GM03348 (cell line): ENCODE data around the gene RNF40.

ENCODE experiments used
- DNase-seq: peaks from one replicate; pipeline ENCODE4 v3.0.0; 2012; ENCODE audit warnings: low spot score

Gene RNF40

DNA sequence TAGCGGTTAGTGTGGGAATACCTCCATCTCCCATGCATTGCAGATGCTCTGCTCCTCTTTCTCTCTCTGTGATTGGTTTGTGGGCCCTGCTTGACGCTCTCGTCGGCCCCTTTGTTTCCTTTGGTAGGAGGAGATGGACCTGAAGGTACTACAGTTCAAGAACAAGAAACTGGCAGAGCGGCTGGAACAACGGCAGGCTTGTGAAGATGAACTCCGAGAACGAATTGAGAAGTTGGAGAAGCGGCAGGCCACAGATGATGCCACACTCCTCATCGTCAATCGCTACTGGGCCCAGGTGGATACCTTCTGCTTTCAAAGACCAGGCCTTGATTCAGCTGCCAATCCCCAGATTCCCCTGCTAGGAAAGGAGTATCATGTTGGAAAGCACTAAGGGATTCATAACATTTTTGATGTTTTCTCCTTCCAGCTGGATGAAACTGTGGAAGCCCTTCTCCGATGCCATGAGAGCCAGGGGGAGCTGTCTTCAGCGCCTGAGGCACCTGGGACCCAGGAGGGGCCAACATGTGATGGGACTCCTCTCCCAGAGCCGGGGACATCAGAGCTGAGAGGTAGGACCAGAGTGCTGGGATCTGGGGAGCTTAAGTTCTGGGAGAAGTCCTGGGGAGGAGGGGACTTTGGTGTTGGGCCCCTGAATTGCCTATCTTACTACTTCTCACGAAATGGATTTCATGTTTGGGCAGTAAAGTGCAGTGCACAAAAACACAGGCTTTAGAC is 1.0 kb downstream of the RNF40 start:
- no peak for DNase-seq

DNA sequence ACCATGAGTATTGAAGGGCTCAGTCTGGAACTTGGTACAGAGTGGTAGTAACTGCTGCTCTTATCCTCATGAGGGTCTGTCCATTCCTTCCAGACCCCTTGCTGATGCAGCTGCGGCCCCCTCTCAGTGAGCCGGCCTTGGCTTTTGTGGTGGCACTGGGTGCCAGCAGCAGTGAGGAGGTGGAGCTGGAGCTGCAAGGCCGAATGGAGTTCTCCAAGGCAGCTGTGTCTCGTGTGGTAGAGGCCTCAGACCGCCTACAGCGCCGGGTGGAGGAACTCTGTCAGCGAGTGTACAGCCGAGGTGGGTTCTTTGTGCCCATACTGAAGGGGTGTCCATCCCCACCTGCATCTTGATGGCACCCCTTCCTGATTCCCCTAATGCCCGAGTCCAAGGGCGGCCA is 2.0 kb downstream of the RNF40 start:
- DNase-seq: no peak

DNA sequence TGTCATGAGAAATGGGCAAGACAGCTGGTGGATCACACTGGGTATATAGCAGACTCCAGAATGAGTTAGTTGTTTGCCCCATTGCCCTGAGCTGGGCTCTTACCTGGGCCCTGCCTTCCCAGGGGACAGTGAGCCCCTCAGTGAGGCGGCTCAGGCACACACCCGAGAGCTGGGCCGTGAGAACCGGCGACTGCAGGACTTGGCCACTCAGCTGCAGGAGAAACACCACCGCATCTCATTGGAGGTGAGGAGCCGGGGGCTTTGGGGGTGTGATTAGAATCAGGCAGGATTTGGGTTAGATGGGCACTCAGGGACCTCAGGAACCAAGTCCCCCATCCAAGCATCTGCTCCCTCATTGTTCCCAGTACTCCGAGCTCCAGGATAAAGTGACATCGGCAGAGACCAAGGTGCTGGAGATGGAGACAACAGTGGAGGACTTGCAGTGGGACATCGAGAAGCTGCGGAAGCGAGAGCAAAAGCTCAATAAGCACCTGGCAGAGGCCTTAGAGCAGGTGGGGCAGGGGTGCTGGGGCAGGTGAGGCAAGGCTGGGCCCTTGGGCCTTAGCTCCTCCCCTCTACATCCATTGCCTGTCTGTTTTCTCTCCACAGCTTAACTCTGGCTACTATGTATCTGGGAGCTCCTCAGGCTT is 2.8 kb downstream of the RNF40 start:
- DNase-seq: no peak

DNA sequence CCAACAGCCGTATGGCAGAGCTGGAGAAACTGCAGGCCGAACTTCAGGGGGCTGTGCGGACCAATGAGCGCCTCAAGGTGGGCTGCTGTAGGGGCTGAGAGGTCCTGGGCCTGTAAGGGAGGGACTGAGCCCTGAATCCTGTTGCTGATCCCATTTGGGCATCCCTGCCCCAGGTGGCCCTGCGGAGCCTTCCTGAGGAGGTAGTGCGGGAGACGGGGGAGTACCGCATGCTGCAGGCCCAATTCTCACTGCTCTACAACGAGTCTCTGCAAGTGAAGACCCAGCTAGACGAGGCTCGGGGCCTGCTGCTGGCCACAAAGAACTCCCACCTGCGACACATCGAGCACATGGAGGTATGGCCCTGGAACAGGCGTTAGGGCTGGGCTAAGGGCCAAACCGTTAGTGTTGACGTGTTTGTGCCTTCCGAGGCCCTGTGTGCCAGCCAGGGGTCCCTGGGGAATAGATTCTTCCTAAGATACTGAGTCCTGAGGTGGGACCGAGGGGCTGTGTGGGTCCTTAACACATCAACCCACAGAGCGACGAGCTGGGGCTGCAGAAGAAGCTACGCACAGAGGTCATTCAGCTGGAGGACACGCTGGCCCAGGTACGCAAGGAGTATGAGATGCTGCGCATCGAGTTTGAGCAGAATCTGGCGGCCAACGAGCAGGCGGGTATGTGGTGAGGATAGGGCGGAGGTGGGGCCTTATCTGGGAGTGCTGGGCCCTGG is 4.2 kb downstream of the RNF40 start:
- no peak for DNase-seq

DNA sequence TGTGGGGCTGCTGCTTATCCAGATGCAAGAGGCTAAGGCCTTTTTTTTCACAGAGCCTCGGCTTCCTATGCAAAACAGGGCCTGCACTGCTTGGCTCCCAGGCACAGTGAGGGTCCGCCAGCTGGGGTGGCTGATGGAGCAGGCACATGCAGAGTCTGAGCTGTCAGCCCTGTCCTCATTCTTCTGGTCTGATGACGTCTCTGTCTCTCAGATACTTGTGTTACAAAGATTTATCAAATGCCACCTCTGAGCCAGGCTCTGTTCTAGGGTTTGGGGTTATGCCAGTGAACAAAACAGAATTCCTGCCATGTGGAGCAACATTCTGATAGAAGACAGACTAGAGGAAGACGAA is 4.8 kb downstream of the RNF40 start:
- no peak for DNase-seq

DNA sequence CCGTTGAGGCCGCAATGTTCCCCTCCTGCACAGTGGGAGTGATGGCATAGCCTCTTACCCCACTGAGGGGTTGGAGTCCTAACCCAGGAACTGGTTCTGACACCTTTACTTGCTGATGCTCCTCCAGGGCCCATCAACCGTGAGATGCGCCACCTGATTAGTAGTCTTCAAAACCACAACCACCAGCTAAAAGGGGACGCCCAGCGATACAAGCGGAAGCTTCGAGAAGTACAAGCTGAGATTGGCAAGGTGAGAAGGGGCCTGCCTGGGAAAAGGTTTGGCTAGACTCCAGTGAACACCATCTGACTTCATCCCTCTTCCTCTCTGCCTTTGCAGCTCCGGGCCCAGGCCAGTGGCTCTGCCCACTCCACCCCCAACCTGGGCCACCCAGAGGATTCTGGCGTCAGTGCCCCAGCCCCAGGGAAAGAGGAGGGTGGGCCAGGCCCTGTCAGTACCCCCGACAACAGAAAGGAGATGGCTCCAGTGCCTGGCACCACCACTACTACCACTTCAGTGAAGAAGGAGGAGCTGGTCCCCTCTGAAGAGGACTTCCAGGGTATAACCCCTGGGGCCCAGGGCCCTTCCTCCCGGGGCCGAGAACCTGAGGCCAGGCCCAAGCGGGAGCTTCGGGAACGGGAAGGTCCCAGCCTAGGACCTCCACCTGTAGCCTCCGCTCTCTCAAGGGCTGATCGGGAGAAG is 5.8 kb downstream of the RNF40 start:
- DNase-seq: no peak

DNA sequence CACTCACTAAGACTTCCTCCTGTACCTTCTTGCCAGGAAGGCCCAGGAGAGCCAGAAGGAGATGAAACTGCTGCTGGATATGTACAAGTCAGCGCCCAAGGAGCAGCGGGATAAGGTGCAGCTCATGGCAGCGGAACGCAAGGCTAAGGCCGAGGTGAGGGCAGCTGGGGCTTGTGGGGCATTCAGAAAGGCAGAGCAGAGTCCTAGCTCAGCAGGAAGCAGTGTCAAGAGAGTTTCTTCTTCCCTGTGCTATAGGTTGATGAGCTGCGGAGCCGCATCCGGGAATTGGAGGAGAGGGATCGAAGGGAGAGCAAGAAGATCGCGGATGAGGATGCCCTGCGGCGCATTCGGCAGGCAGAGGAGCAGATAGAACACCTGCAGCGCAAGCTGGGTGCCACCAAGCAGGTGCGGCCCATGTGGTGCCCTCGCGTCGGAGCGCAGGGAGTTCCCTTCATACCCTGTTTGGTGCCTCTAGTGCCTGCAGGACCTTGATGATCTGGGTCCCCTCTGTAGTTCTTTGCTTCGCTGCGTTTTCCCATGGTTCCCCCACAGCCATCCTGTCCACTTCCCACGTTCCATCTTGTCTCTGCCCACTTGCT is 6.6 kb downstream of the RNF40 start:
- DNase-seq: no peak

DNA sequence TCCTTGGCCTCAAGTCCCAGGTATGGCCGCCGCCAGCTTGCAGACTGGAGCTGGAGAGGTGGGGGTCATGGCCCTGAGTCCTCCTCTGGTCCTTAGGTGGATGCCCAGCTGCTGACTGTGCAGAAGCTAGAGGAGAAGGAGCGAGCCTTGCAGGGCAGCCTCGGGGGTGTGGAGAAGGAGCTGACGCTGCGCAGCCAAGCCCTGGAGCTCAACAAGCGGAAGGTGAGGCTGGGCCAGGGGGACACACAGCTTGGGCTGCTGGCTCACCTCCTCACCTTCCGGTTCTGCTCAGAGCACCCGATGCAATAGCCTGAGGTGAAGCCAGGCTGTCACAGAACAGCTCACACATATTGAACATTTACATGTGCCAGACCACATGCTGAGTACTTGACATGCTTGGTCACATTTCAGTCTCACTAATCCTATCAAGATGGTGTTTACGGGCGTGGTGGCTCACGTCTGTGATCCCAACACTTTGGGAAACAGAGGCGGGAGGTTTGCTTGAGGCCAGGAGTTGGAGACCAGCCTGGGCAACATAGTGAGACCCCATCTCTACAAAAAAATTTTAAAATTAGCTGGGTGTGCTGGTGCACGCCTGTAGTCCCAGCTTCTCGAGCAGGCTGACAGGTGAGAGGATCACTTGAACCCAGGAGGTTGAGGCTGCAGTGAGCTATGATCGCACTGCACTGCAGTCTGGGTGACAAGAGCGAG is 7.4 kb downstream of the RNF40 start:
- no peak for DNase-seq

DNA sequence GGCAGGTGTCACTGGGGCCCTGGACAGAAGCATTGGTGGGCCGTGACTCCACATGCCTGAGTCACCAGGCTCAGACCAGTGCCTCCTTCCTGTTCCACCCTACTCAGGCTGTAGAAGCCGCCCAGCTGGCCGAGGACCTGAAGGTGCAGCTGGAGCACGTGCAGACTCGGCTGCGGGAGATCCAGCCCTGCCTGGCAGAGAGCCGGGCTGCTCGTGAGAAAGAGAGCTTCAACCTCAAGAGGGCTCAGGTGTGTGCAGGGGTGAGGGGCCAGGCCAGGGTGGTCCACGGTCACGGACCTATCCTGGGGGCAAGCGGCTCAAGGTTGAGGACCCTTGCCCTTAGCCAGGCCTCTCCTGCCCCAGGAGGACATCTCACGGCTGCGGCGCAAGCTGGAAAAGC is 9.6 kb downstream of the RNF40 start:
- DNase-seq: no peak

DNA sequence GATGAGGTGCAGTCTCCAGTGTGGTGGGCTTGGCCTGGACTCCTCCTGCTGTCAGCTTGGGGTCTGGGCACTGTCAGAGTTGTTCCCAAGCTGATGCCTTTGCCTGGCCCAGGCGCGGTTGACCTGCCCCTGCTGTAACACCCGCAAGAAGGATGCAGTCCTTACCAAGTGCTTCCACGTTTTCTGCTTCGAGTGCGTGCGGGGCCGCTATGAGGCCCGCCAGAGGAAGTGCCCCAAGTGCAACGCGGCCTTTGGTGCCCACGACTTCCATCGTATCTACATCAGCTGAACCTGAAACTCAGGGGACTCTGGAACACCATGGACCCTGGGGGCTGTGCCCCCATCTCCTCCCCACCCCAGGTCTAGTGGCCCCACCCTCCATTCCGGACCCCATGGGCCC is 11.7 kb downstream of the RNF40 start:
- DNase-seq: no peak

DNA sequence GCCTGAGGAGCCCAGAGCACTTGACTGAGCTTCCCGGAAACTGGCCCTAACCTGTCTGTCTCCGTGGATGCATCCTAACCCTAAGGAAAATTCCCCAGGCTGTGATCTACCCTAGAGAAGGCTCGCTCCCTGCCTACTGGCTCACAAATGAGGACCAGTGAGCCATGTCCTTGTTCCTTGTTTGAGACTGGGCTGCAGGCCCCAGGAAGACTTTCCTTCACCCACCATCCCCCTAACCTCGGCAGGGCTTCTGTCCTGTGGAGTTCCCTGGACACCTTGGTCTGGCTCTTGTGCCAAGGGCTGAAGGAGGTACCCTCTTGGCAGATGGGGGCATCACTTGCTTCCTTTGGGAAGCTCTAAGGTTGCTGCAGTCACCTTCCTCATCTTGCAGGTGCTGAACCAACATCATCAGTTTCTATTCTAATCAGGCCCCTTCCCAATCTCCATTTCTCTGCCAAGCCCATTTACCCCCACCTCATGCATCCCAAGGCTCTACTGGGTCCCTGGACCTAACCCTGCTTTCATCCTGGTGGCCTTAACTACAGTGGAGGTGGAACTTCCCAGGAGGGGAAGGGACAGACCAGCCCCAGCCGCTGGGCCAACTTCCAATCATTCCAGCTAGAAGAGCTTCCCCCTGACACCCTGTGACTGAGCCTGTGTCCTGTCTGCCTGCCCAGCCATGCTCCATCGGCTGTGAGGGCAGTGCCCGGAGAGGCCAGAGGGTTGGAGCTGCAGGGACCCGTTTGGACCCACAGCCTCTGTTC is 12.4 kb downstream of the RNF40 start:
- DNase-seq: peak; percentile 24

DNA sequence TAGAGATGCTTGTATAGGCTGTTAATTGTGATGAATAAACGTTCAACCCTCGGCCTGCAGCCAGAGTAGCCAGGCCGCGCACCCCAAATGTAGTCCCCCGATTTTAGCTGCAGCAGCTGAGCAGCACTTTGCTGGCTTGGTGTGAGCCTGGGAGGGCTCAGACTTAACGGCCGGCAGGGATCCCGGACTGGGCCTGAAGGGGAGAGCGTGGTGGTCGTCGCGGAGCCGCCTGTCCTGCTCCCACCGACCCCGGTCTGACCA is 12.9 kb downstream of the RNF40 start:
- no peak for DNase-seq

DNA sequence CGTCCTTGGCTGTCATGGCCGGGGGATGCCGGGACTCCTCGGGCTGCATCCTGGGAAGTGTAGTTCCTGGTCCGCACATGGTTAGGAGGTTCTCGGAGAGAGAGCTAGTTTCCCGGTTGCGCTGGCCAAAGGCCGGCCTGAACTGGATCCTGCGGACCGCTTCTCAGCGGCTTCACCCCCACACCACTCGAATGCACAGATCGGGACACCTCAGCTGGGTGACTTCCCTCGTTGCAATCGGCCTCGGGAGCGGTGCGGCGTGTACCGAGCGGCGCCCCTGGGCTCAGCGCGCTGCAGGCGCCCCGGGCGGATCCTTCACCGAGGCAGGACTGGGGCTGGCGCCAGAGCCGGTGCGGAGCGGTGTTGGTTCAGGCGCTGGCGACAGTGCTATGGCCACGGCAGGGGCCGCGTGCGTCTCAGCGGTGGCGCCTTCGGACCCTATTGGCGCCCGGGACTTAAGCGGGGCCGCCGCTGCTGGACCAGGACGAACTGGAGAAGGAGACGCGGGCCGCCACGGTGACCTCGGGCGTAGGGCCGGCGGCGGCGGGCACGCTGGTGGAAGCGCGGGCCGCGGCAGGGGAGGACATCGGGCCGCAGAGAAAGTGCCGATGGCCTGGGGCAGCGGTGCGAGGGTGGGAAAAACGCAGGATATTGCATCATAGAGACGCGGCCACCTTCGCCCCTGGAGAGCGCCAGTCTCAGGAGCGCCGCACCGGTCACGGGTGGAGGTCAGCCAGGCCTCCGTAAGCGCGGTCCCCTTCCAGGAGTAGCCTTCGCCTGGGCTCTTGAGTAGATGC is 13.5 kb downstream of the RNF40 start:
- DNase-seq: peak; percentile 94

DNA sequence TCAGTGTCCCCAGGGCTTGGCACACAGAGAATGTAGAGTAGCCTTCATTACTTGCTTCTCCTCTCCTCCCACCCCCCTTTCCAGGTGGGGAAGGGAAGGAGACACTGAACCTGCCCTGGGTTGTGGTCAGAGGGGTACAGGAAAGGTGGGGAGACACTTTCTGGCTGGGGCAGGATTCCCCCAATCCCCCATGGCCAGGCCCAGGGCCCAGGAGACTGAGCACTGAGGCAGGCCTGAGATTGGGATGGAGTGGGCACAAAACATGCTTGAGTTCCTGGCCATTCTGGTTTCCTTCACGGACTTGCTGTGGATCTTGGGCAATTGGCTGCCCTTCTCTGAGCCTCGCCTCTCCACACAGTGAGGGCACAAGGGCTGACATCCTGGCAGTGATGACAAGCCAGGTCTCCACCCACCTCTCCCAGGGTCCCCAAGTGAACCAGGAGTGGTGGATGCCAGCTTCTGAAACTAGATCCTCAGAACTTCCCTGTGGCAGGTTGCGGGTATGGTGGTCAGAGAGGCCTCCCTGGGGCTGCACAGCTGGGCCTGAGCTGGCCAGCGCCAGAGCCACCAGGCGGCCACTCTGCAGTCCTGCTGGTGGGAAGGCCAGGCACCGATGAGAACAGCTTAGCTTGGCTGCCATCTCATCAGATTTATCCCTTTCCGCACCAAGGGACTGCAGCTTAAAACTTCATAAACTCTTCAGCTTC is 15.6 kb downstream of the RNF40 start:
- no peak for DNase-seq

DNA sequence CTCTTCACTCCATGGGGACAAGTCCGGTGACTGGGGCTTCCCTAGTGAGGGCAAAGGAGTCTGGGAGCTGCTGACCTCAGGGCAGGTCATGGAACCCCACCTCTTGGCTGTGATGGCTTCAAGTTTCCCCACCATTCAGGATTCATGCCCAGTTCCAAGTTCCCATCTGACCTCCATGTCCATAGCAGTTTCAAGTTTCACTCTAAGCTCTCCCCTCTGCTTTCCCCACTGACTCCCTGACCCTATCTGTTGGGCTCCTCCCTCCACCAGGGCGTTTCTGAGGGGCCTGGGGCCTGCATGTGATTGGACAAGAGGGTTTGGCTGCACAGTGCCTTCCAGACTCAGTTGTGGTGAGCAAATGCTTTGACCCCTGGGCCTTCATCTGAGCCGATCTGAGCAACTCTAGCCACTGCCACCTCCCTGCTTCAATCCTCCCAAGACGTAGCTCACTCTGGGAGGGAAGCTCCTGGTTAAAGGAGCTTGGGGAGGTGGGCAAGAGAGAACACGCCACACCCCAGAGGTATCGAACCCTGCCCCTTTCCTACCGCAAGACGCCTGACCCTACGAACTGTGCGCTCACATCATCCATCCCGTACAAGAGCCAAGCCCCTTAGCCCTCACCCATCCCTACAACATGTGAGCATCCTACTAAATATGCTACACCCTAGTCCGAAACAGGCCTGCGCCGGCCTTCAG is 16.6 kb downstream of the RNF40 start:
- no peak for DNase-seq

DNA sequence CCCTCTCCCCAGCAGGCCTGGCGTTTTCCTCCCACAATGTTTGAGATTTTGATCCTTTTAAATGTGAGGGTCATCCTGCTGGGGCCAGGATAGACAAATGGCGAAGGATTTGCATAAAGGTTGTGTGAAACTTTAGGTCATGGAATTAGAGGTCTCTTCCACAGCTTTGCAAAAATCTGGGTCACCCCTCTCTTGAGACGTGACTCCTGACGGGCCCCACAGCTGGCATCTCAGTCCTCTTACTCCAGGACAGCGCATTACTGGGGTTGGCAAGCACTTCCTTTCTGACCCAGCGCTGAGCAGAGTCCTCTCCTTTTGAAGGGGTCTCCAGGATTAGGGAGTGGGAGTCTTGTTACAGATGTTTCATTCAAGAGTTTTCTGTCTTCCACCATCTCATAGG is 17.5 kb downstream of the RNF40 start:
- DNase-seq: no peak

DNA sequence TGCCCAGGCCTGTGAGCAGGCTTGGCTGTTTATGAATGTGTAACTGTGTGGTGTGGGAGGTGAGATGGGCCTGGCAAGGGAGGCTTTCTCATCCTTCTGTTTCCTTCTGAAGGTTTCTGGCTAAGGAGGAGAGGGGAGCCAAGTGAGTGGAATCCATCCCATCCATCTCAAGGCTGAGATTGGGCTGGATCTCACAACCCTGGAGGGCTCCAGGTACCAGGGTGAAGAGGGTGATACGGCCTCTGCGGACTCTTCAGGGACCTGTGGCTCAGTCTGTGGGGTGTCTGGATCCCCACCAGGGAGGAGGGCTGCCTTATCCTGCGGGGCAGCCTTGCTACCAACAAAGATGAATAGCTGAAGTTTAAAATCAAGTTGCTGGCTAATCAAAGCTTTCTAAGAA is 17.9 kb downstream of the RNF40 start:
- DNase-seq: no peak

DNA sequence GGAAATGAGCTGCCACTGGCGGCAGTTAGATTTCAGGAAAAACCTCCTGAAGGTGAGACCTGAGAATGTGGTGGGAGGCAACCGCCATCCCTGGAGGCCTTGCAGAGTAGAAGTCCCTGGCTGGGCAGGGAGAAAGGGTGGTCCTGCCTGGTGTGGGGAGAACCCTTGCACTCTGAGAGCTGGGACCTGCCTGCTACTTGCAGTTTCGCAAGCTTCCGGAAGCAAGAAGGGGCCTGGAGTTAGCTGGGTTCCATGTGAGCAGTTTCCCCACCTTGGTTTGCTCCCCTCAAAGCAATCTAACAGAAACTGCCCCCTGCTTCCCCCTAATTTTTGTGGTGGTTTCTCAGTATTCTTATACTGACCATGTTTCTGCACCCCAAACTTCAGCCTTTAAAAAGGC is 18.4 kb downstream of the RNF40 start:
- DNase-seq: no peak
